ENCODE measurements around the gene EFNA1.
"Not testable (repeated sequence)": the region's sequence is repeated elsewhere in the genome, so short reads cannot be mapped to it uniquely, and the experiment has no call there.

The EFNA1 gene

GRCh38 chr1:155092641-155093040, 35.0 kb upstream of the EFNA1 start:
- DNase-seq = no peak

GRCh38 chr1:155093911-155094621, 33.6 kb upstream of the EFNA1 start:
- no peak for DNase-seq

- DNase-seq = no peak
These were observed 33.1 kb upstream of the EFNA1 start for GRCh38 chr1:155094622-155094948.

GRCh38 chr1:155099331-155099730, 28.3 kb upstream of the EFNA1 start:
- DNase-seq = no peak

- no peak for DNase-seq
These were observed 24.4 kb upstream of the EFNA1 start for GRCh38 chr1:155103325-155103724.

- no peak for DNase-seq
These were observed 22.8 kb upstream of the EFNA1 start for GRCh38 chr1:155104605-155105534.

- DNase-seq = no peak
These were observed 22.1 kb upstream of the EFNA1 start for GRCh38 chr1:155105604-155106011.

- DNase-seq = no peak
These were observed 20.8 kb upstream of the EFNA1 start for GRCh38 chr1:155106862-155107261.

GRCh38 chr1:155107309-155108264, 20.1 kb upstream of the EFNA1 start:
- DNase-seq = no peak

- no peak for DNase-seq
These were observed 19.4 kb upstream of the EFNA1 start for GRCh38 chr1:155108296-155108695.

- DNase-seq = no peak
These were observed 17.3 kb upstream of the EFNA1 start for GRCh38 chr1:155110381-155110780.

GRCh38 chr1:155110826-155111225, 16.9 kb upstream of the EFNA1 start:
- no peak for DNase-seq

- DNase-seq = no peak
These were observed 14.2 kb upstream of the EFNA1 start for GRCh38 chr1:155113450-155113980.

- no peak for DNase-seq
These were observed 11.4 kb upstream of the EFNA1 start for GRCh38 chr1:155116113-155116764.

- no peak for DNase-seq
These were observed 10.1 kb upstream of the EFNA1 start for GRCh38 chr1:155117610-155118009.

GRCh38 chr1:155118090-155118489, 9.6 kb upstream of the EFNA1 start:
- DNase-seq = not testable (repeated sequence)

GRCh38 chr1:155120253-155120652, 7.4 kb upstream of the EFNA1 start:
- DNase-seq = no peak

- DNase-seq = no peak
These were observed 6.4 kb upstream of the EFNA1 start for GRCh38 chr1:155121249-155121648.

GRCh38 chr1:155122308-155122707, 5.4 kb upstream of the EFNA1 start:
- DNase-seq = no peak

GRCh38 chr1:155123801-155124200, 3.9 kb upstream of the EFNA1 start:
- DNase-seq = no peak

- DNase-seq = no peak
These were observed 2.9 kb upstream of the EFNA1 start for GRCh38 chr1:155124503-155125463.

Data from T1000 (cell line).